Activated T-cell treated with anti-CD3 and anti-CD28 coated beads for 4 hours (primary cell): ENCODE results near the gene SMTNL1.
"Not testable (repeated sequence)": the region's sequence is repeated elsewhere in the genome, so short reads cannot be mapped to it uniquely, and the experiment has no call there.

Source experiments
- DNase-seq: peaks from one replicate; pipeline ENCODE4 v3.0.0-alpha.2; 2020

SMTNL1 gene

GRCh38 chr11:57511741-57512430 is 25.5 kb upstream of the SMTNL1 start:
- DNase-seq: no peak

- DNase-seq: no peak
Measured at GRCh38 chr11:57512646-57513451, 24.5 kb upstream of the SMTNL1 start.

- DNase-seq: no peak
Measured at GRCh38 chr11:57513452-57513795, 24.0 kb upstream of the SMTNL1 start.

GRCh38 chr11:57513911-57514537 is 23.4 kb upstream of the SMTNL1 start:
- DNase-seq: no peak

GRCh38 chr11:57514538-57515331 is 22.7 kb upstream of the SMTNL1 start:
- peak; percentile 39 for DNase-seq

GRCh38 chr11:57515332-57516060 is 21.9 kb upstream of the SMTNL1 start, which contains the start of gene SLC43A1:
Gene SLC43A1 (minus strand): TSS chr11:57515702. CDS start chr11:57514111, 1,591 bp downstream.
- peak; percentile 24 for DNase-seq

GRCh38 chr11:57516061-57516443 is 21.3 kb upstream of the SMTNL1 start:
- DNase-seq: no peak

- DNase-seq: no peak
Measured at GRCh38 chr11:57521116-57521515, 16.3 kb upstream of the SMTNL1 start.

GRCh38 chr11:57523419-57523818 is 14.0 kb upstream of the SMTNL1 start:
- DNase-seq: no peak

- DNase-seq: peak; percentile 68
Measured at GRCh38 chr11:57527056-57527631, 10.3 kb upstream of the SMTNL1 start.

GRCh38 chr11:57529012-57529411 is 8.4 kb upstream of the SMTNL1 start:
- no peak for DNase-seq

- no peak for DNase-seq
Measured at GRCh38 chr11:57530215-57530595, 7.2 kb upstream of the SMTNL1 start.

- peak; percentile 88 for DNase-seq
Measured at GRCh38 chr11:57530596-57531507, 6.5 kb upstream of the SMTNL1 start, which contains the start of gene TIMM10. Gene TIMM10 (minus strand): TSS chr11:57530754. CDS start chr11:57530189, 565 bp downstream.

GRCh38 chr11:57534449-57534848 is 2.9 kb upstream of the SMTNL1 start:
- not testable (repeated sequence) for DNase-seq

- no peak for DNase-seq
Measured at GRCh38 chr11:57539342-57539741, 1.9 kb downstream of the SMTNL1 start.

GRCh38 chr11:57541169-57541568 is 3.8 kb downstream of the SMTNL1 start:
- no peak for DNase-seq

GRCh38 chr11:57542582-57542981 is 5.2 kb downstream of the SMTNL1 start:
- no peak for DNase-seq

- DNase-seq: no peak
Measured at GRCh38 chr11:57543593-57543992, 6.2 kb downstream of the SMTNL1 start.

- no peak for DNase-seq
Measured at GRCh38 chr11:57544566-57544965, 7.2 kb downstream of the SMTNL1 start.

- no peak for DNase-seq
Measured at GRCh38 chr11:57545883-57546282, 8.5 kb downstream of the SMTNL1 start.

- no peak for DNase-seq
Measured at GRCh38 chr11:57546451-57546850, 9.1 kb downstream of the SMTNL1 start.
